MM.1S (cell line): ENCODE data around the gene TUT7.

ENCODE experiments used
- CTCF ChIP-seq: fragments of 300-600 bp; sonication (generic); IDR thresholded peaks from 2 replicates; pipeline ENCODE4 v1.5.1; 2016; ENCODE audit warnings: antibody characterized with exemption, low read length, mixed read lengths
- EZH2 ChIP-seq: fragments of 300-600 bp; sonication (generic); optimal IDR thresholded peaks from 2 replicates; pipeline ENCODE3; 2017; ENCODE audit warnings: low read depth, mild to moderate bottlenecking, antibody characterized with exemption, low read length, mixed read lengths
- EZH2phosphoT487 ChIP-seq: fragments of 300-600 bp; sonication (generic); IDR thresholded peaks from 2 replicates; pipeline ENCODE4 v1.6.1; 2018; ENCODE audit warnings: antibody characterized with exemption, low read length

GRCh38 chr9:86322973-86323644 is 31.1 kb downstream of the TUT7 start:
- TF ChIP-seq CTCF (no peak), EZH2 (no peak), EZH2phosphoT487 (no peak)
